ENCODE data around the gene FSTL1.

FSTL1 gene

GRCh38 chr3:120440001-120440703 is 10.6 kb downstream of the FSTL1 start:
- FAIRE-seq = no peak

GRCh38 chr3:120438665-120439370 is 12.0 kb downstream of the FSTL1 start:
- no peak for DNase-seq (ENCODE audit: low spot score)

More at GRCh38 chr3:120440001-120440703, 10.6 kb downstream of the FSTL1 start:
- DNase-seq (ENCODE audit: low spot score) = no peak

GRCh38 chr3:120438216-120438615 is 12.6 kb downstream of the FSTL1 start:
- FAIRE-seq = no peak
- no peak for DNase-seq (ENCODE audit: low spot score)

More at GRCh38 chr3:120438665-120439370, 12.0 kb downstream of the FSTL1 start:
- FAIRE-seq = no peak

- DNase-seq (ENCODE audit: low spot score) = no peak
- FAIRE-seq = no peak
Measured at GRCh38 chr3:120437559-120437958, 13.2 kb downstream of the FSTL1 start.

- no peak for FAIRE-seq
- no peak for DNase-seq (ENCODE audit: low spot score)
Measured at GRCh38 chr3:120436523-120437050, 14.2 kb downstream of the FSTL1 start.

GRCh38 chr3:120435621-120436020 is 15.2 kb downstream of the FSTL1 start:
- no peak for FAIRE-seq
- DNase-seq (ENCODE audit: low spot score) = no peak

GRCh38 chr3:120433662-120434331 is 17.0 kb downstream of the FSTL1 start:
- DNase-seq (ENCODE audit: low spot score) = no peak
- FAIRE-seq = no peak

GRCh38 chr3:120432150-120432860 is 18.5 kb downstream of the FSTL1 start:
- DNase-seq (ENCODE audit: low spot score) = no peak
- no peak for FAIRE-seq

GRCh38 chr3:120429921-120430361 is 20.9 kb downstream of the FSTL1 start:
- FAIRE-seq = no peak
- no peak for DNase-seq (ENCODE audit: low spot score)

GRCh38 chr3:120428924-120429323 is 21.9 kb downstream of the FSTL1 start:
- DNase-seq (ENCODE audit: low spot score) = no peak
- no peak for FAIRE-seq

- FAIRE-seq (no peak), DNase-seq (ENCODE audit: low spot score) (no peak)
Measured at GRCh38 chr3:120427201-120427600, 23.6 kb downstream of the FSTL1 start.

- FAIRE-seq (no peak), DNase-seq (ENCODE audit: low spot score) (no peak)
Measured at GRCh38 chr3:120425572-120426250, 25.1 kb downstream of the FSTL1 start.

GRCh38 chr3:120424976-120425570 is 25.7 kb downstream of the FSTL1 start:
- FAIRE-seq (no peak), DNase-seq (ENCODE audit: low spot score) (no peak)

- FAIRE-seq (no peak), DNase-seq (ENCODE audit: low spot score) (no peak)
Measured at GRCh38 chr3:120424506-120424905, 26.3 kb downstream of the FSTL1 start.

GRCh38 chr3:120423432-120423831 is 27.4 kb downstream of the FSTL1 start:
- no peak for DNase-seq (ENCODE audit: low spot score)
- FAIRE-seq = no peak

GRCh38 chr3:120421926-120422325 is 28.9 kb downstream of the FSTL1 start:
- DNase-seq (ENCODE audit: low spot score) = no peak
- no peak for FAIRE-seq

GRCh38 chr3:120420928-120421551 is 29.8 kb downstream of the FSTL1 start:
- DNase-seq (ENCODE audit: low spot score) (no peak), FAIRE-seq (no peak)

- FAIRE-seq = no peak
- no peak for DNase-seq (ENCODE audit: low spot score)
Measured at GRCh38 chr3:120420360-120420759, 30.4 kb downstream of the FSTL1 start.

- FAIRE-seq (no peak), DNase-seq (ENCODE audit: low spot score) (no peak)
Measured at GRCh38 chr3:120419797-120420196, 31.0 kb downstream of the FSTL1 start.
